Left colon (tissue), 2 donors: ENCODE measurements around the gene CIDEA. TPM values are rescaled to one million over a fixed set of nuclear protein-coding genes. Genes with fewer than 3 reads are reported as not detected.

ENCODE experiments used
- ATAC-seq: fragments of 200-7000 bp; cut with Tn5 transposase; one replicate; pipeline ENCODE4 v1.9.1; 2020; ENCODE audit warnings: mild to moderate bottlenecking, moderate library complexity
- DNase-seq, 2 donors: peaks; one replicate each; pipeline ENCODE4 v3.0.0-alpha.2; 2020
- intact Hi-C, 2 donors: fragments of 100-400 bp; cut with DNase I in 1 of 2; cut with micrococcal nuclease in 1 of 2; formaldehyde crosslinking; loops; one replicate each; pipeline versions ENCODE4 v1.11.2 to v1.14.0; 2022; cut with DNase I, micrococcal nuclease
- total RNA-seq, 2 donors: library from RNA; stranded (reverse); fragmentation: NEBNext Ultra II Directional; extraction: Animal tissue kit (Norgen Biotek cat#: 25700); gene quantifications; one replicate each; pipeline ENCODE4 v1.2.1, GENCODE V29; 2021
- donor health status: DM: no; HTN: no; CAD: no.
- donor health status: DM: yes; HTN: yes; CAD: no.

Gene CIDEA
- total RNA-seq, 2 donors from 2014 or later, result 0.34 TPM; not detected in 1

DNA sequence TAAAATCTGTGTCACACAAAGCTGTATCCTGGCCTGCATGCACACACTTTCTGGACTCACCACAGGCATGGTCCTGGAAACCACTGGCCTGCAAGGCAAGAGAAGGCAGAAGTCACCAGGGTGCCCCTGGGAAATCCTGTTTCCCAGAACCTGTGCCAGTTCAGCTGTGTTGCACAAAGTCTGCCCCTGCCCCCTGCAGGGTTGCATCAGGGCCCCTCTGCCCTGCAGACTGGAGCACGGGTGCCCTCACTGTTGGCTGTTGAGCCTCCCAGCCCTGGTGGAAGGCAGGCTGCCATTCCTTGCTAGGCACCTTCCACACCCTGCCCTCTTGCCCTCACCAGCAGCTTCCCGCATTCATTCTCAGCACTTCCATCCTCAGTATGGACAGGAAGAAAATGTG, 35.9 kb downstream of the CIDEA start:
- intact Hi-C loops, result no loop called here
- ATAC-seq (no peak), DNase-seq (no peak)

DNA sequence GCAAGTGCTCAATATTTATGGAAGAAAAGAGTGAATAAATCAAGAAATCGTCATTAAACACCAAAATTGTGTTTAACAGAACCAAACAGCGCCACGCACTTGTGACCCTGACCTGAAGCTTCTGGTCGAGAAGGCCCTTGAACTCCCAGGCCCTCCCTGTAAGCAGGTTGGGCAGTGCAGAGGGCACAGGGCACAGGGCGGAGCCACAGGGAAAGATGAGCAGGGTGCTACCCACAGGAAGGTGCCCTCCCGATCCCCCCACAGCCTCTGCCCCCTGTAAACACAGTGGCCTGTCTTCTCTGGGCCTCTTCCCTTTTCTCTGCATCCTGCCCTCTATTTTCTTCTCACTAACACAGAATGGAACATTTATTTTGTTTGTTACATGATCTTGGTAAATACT, 37.0 kb downstream of the CIDEA start:
- intact Hi-C loops, result no loop called here
- no peak for ATAC-seq
- DNase-seq, result no peak

DNA sequence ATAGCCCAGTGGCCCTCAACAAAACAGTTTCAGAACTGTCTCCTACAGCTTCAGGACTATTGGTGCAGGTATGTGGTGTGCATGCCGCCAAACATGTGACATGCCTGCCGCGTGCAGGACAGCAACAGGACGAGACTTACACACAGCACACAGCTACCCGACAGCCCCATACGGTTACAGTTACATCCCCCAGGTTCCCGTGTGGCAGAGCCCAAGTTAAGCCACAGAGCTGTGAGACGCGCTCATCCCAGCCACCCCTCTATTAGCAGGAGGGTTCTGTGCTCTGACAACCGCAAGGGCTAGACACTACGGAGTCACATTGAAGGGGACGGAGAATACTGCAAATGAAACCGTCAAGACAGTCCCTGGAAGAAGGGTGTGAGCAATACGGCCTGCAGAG, 37.5 kb downstream of the CIDEA start:
- ATAC-seq (no peak), DNase-seq (no peak)
- intact Hi-C loops, result no loop called here

DNA sequence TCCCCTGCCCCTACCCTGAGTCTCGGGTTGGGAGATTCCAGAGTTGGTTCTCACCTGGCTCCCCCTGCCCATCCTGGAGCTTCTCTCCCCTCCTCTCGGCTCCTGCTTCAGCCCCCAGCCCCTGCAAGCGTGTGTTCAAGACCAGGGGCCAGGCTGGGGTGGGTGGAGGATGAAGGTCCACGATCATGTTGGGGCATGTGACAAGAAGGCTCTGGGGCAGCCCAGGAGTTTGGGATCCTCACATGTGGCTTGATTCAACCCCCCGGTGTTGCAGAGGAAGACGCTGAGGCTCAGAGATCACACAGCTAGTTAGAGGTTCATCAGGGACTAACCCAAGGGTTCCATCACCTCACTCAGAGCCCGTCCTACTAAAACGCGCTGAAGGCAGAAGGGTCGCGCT, 39.7 kb downstream of the CIDEA start:
- DNase-seq (no peak), ATAC-seq (no peak)
- intact Hi-C loops, result no loop called here

DNA sequence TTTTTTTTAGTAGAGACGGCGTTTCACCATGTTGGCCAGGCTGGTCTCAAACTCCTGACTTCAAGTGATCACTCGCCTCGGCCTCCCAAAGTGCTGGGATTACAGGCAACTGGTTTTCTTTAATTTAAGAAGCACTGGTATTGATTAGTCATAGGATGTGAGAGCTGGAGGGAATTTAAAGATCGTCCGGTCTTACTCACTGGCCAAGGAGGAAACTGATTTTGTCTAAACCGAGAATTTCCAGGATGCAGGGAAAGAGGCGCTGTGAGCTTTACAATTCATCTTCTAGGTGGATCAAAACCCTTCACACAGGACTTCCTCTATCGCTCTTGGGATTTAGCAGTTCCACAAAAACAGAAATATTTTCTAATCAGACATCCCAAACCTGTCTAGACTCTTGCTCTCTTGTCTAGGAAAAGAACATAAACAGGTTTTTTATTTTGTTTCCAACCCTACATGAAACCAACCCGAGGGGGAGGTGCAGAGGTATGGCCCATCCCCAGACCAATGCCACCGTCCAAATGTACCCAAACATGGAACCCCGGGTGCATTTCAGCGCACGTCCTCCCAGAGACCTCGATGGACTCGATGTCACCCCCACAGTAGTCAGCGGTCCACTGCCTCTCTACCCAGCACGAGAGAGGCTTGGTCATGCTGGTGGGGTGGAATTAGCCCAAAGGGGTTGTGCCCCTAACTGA, 41.4 kb downstream of the CIDEA start:
- intact Hi-C loops, result no loop called here
- ATAC-seq (no peak), DNase-seq (no peak)

DNA sequence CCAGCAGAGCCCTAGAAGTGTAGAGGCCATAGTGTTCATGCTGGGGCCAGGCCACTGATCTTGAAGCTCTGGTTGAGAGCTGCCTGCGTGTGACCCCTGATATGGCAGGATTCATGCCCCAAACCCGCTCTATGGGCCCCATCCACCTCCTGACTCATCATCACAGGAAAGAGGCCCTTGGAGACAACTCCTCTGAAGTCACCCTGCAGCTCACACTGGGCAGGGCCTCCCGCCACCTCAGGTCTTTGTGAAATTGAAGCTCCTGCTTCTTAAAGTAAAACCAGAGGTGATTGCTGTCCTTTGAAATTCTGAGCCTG, 41.9 kb downstream of the CIDEA start:
- ATAC-seq (no peak), DNase-seq (no peak)
- intact Hi-C loops, result no loop called here

DNA sequence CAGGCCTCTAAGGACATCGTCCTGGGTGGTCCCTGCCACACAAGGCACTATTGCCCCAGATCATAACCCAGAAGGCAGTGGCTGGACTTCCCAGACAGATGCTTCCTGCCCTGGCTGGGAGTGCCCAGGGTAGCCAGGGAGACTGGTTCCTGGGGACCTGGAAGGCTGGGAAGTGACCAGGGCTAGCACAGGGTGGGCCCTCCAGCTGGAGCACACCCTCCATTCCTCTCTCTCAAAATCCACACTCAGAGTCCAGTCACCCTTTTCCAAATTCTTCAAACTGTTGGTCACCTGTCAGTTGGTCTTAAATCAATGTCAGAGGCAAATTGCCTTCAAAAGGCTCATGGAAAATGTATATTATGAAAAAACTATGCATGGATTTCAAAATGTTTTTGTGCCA, 42.3 kb downstream of the CIDEA start:
- DNase-seq (no peak), ATAC-seq (no peak)
- intact Hi-C loops, result no loop called here

DNA sequence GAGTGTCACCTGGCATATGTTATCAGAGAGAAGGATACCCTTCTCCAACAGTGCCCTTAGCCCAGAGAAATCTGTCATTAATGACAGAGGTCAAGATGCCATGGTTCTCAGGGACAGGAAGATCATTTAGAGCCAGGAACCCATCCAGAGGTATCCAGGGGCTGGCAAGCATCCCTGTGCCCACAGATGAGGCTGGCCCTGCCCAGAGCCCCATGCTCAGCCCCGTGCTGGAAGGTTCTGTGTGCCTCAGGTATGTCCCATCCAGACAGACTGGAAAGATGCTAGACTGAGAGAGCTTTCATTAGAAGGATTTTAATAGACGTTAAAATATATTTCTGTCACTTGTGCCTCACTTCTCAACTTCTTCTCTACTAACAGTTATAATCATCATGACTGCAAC, 45.7 kb downstream of the CIDEA start:
- intact Hi-C loops, result no loop called here
- ATAC-seq, result no peak

DNA sequence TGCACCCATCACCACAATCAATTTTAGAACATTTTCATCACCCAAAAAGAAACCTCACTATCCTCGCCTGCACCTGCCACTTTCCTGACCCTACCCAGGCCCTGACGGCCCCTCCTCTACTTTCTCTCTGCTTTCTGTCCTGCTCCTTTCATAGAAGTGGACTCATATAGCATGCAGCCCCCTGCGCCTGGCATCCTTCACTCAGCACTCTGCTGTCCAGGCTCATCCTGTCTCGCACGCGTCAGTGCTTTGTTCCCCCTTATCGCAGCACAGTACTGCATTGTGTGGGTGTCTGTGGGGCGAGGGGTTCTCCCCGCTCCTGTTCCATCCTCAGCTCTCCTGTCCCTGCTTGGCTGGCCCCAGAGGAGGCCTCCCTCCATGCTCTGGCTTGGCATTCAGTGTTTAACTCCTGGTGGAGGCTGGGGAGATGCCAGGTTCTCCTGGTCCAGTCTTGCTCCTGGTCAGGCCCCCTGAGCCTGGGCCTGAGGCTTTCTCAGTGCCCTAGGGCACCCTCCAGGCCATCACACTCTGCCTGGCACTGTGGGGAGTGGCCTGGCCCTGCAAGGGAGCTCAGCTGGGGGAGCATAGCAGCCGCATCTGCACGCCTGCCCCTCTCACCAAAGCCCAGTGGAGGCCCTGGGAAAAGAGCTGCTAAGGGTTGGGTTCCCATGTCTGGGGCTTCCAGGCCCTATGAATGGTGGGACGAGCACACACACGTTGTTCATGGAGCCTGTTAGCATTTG, 47.3 kb downstream of the CIDEA start:
- DNase-seq, result no peak
- no peak for ATAC-seq
- intact Hi-C loops, result no loop called here

More for the DNA sequence above, 45.7 kb downstream of the CIDEA start:
- no peak for DNase-seq

DNA sequence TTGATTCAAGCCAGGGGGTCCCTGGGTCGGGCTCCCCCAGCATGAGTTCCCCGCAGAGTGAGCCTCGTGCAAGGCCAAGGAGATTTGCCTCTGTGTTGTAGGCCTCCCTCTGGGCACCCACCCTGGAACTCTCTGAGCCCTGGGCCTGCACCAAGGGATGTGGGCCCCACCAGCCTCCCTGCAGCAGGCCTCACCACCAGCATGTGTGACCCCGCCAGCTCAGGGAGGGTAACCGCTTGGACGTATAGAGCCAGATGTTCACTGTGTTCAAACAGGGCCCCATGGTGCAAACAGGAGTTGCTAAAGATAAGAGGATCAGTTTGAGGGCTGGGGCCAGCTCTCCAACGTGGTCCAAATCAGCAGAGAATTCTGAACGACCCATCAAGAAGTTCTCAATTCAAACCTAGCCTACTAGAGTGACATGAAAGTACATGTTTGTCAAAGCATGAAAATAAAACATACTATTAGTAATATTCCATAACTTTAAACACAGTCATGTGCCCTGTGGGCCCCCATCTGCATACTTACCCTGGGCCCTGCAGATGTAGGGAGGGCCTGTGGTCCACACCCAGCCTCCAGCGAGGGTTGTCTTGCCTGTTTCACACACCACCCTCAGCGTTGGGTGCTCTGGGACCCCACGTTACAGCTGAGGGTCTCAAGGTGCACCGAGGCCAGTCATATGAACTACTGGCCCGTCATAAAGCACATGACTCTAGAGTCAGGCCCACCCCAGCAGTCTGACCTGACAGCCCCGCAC, 48.4 kb downstream of the CIDEA start:
- ATAC-seq (no peak), DNase-seq (no peak)
- intact Hi-C loops, result no loop called here

DNA sequence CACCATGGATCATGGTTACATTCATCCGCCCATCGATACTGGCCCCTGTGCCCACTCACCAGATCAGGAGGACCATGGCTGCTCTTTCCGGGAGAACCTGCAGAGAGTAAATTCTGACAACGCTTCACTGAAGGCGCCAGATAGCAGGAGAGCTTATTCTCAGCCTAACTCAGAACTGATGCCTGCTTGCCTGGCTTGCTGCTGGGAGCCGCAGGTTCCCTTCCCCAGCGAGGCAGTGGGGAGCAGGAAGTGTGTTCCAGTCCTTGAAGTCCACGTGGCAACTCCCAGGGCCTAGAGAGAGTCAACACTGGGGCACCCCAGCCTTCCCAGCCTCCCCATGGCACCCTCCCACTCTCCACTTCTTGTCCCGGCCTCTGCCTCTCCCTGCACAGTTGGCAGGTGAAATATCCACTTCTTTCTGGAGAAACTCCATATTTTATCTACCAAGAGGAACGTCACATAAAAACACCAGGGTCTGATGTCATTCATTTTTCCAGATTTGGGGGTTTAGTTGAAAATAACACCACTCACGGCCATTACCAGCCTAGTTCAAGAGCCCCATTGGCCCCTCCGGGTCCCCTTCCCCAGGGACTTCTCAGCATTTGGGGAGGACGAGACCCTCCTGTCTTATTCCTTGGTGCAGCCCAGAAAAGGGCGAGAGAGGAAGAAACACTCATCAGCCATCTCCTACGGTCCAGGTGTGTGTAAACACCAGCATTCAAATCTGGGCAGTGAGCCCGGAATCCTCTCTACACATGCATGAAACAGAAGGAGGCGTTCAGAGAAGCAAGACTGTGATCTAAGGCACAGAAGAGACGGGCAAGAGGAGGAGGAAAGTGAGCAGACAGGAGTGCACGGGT, 50.4 kb downstream of the CIDEA start:
- DNase-seq (peak in 1 of 2 donors; percentile 42), ATAC-seq (peak; percentile 42)
- intact Hi-C loops, result no loop called here

DNA sequence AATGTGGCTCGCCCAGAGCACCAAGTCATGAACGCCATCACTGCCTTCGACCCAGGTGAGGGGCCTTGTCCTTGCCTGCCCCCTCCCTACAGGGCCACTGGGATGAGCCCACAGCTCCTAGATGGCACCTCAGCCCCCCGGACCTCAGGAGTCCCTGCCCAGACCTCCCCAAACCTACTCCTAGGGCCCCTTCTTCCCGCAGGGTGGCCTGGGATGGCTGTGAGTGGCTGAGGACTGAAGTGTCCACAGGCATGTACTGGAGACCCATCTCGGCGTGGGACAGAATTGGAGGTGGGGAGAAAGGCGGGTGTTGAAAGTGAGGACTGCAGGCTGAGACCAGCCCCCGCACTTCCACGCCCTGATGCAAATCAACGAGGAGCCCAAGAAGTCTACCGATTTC, 51.0 kb downstream of the CIDEA start:
- DNase-seq, result no peak
- intact Hi-C loops, result no loop called here
- no peak for ATAC-seq

DNA sequence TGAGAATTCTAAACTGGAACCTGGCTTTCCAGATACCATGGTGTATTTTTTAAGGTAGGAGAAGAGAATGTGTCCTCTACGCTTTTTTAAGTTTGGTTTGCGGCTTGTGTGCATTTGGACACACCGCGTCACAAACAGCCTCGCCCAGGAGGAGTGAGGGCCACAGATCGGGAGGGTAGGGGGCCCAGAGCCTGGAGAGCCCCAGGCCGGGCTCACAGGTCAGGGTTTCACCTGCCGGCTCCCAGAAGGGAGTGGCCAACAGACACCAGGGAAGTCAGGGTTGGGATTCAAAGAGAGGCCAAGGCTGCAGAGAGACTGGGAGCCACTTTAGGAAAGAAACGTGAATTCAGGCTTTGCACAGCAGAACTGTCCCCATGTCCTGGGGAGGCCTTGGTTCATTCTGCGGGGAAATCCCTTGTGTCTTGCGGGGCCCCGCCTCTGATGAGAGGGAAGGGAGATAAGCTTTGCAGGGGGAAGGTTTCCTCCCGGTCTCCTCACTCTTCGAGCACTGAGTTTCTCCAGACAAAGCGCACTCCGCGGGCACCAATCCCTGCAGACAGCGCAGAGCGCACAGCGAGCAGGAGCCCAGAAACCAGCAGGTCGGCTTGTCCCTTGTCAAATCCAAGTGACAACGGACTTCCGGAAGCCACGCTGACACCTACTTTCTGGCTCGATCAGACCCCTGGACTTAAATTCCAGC, 51.9 kb downstream of the CIDEA start:
- no peak for ATAC-seq

DNA sequence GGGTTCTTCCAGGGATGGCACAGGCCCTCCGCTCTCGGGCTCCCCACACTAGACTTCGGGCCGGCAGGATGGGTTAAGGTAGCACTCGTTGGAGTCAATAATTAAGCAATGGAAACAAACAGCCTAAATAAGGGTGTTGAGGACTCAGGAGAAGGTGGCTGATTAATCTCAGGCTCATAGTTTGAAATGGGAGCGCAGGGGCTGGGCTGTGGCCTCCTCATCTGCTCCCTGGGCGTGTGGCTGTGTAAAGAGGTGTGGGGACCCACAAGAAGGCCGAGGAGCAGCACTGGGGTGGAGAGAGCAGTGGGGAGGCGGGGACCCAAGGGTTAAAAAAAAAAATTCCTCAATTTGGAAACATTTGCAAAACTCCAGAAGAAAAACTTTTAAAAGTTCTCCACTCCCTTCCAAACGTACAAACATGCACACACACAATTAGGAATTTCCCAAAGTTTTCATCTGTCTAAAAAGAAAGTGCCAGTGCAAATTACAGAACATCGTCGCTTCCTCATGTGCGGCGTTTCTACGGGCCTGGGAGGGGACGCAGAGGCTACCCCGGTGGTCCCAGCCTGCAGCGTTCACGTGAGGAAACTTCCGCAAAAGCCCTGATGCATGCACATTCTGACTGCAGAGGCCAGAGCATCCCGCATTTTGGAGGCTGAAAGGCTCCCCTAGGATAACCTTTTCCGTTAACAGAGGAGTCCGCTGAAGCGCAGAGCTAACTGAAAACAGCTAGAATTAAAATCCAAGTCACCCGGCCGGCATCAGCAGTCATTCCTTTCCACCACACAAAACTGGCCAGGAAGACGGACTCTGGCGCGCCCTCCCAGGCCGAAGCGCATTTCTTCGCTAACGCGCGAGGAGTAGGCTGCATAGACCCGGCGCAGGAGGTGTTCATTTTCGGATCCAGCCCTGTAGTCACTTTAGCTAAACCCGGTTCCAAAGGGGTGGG, 52.9 kb downstream of the CIDEA start:
- DNase-seq (peak in 1 of 2 donors; percentile 34), ATAC-seq (no peak)
- intact Hi-C loops, result no loop called here

More for the DNA sequence above, 51.9 kb downstream of the CIDEA start:
- no peak for DNase-seq
- intact Hi-C loops, result no loop called here

DNA sequence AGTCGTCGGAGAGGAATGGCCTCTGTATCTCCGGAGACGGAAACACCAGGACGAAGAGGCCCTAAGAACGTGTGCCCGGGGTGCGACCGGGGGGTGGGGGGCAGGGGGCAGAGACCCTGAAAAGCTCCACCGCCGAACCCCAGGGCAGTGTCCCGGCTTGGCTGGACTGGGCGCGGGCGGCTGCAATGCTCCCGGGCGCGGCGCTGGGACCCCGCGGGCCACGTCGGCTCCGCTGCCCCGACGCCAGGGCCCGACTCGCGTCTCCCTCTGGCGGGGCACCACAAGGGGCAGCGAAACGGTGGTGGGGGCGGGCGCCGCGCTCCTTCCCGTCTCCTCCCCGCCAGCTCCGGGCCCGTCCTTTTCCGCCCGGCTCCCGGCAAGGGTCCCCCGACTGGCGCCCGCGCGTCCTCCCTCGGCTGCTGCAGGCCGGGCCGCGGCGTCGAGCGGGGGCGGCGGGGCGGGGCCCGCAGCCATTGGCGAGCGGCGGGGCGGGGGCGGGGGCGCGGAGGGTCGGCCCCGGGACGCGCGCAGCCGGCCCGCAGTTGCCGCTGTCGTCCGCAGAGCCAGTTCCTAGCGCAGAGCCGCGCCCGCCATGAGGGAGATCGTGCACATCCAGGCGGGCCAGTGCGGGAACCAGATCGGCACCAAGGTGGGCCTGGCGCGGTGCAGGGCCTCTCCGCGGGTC, 53.7 kb downstream of the CIDEA start, which contains the start of gene TUBB6:
TUBB6 (plus strand) TSS at position 541 of the 685 bp plus-strand sequence; CDS start at position 593, 52 bp downstream.
- DNase-seq (peak; percentile 51 to 58), ATAC-seq (peak; percentile 19)
- intact Hi-C loops, result no loop called here

DNA sequence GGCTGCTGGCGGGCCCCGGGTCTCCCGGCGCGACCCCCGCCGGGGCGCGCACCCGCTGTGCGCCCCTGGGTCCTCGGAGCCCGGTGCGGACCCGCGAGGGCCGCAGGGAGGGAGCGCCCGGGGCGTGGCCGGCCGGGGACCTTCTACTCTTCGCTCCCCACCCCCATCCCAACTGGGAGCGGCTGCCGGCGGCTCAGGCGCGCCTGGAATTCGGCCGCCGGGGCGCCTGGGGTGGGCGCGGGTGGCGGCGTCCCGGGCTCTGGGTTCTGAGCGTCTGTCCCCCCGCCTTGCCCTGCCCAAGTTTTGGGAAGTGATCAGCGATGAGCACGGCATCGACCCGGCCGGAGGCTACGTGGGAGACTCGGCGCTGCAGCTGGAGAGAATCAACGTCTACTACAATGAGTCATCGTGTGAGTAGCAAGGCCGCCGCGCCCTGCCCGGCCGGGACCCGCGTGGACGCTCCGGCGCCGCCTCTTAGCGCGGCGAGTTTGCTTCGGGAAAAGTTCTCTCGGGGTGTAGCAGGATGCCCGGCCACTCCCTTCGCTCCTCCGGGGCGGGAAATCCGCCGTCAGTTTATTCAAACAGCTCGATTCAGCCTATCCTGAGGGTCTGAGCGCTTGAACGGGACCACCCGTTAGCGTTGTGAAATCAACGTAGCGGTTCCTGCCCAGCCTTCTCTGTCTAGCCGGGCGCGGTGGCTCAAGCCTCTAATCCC, 54.4 kb downstream of the CIDEA start:
- DNase-seq, result peak; percentile 72
- ATAC-seq, result peak; percentile 84
- intact Hi-C loops, result no loop called here
